Ovary (tissue), 3 donors: Measurements from ENCODE around the gene MALL.

Experiments used
- CTCF ChIP-seq, 3 donors: fragments of 450-650 bp in 2 of 3; fragments of 200-600 bp in 1 of 3; IDR thresholded peaks; one replicate each; pipeline versions ENCODE4 v1.5.1 to v1.8.0; 2016 to 2022; ENCODE audit warnings: antibody characterized with exemption in 3 of 3, mild to moderate bottlenecking in 1 of 3
- EP300 ChIP-seq: sonication (generic); formaldehyde crosslinking; IDR thresholded peaks from one replicate; pipeline ENCODE4 v1.6.1; 2017; ENCODE audit warnings: antibody characterized with exemption
- POLR2A ChIP-seq: fragments of 450-650 bp; IDR thresholded peaks from one replicate; pipeline ENCODE4 v1.6.1; 2017; ENCODE audit warnings: antibody characterized with exemption, mild to moderate bottlenecking, moderate library complexity
- donor health status: DM: no; HTN: no; CAD: no.

GRCh38 chr2:110113961-110114591 lies 1.5 kb downstream of the MALL start:
- TF ChIP-seq POLR2A (no peak), CTCF (IDR thresholded peaks at IDR 0.05) (no peak), EP300 (no peak)
